Skin epidermis (tissue), 12 donors: Measurements from ENCODE around the gene FAM180B.

Experiments used
- H3K27ac ChIP-seq, 21 experiments: fragments of 200-600 bp; sonication (generic) in 11 of 21; one replicate each; pipeline ENCODE4 v1.5.0; 2020; ENCODE audit warnings: mild to moderate bottlenecking in 3 of 21, inconsistent platforms in 2 of 21, moderate library complexity in 2 of 21
- H3K4me3 ChIP-seq, 7 experiments: fragments of 200-600 bp; sonication (generic) in 2 of 7; one replicate each; pipeline ENCODE4 v1.5.0; 2020; ENCODE audit warnings: inconsistent platforms in 2 of 7, mild to moderate bottlenecking in 2 of 7, moderate library complexity in 1 of 7

FAM180B gene

DNA sequence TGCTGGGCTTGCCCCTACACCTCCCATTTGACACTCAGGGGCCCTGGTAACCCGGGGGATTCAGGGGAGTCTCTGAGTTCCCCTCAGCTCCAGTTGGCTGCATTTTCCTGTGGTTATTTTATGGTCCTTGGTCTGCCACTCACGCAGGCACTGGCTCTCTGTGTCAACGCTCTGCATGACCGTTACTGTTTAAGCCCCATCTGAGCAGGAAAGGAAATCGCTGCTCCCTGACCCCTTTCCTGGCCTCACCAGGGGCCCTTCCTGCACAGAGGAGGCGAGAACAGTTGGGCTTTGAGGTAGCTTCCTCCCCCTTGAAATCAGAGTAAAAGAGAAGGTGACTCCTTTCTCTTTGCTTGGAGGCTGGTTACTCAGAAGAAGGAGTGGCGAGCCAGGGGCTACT lies 5.3 kb downstream of the FAM180B start:
- H3K4me3 ChIP-seq: no peak overlapping the region
- H3K27ac ChIP-seq: no peak overlapping the region

GRCh38 chr11:47592251-47592650 lies 5.8 kb downstream of the FAM180B start:
- Histone ChIP-seq H3K27ac (no peak overlapping the region), H3K4me3 (no peak overlapping the region)

DNA sequence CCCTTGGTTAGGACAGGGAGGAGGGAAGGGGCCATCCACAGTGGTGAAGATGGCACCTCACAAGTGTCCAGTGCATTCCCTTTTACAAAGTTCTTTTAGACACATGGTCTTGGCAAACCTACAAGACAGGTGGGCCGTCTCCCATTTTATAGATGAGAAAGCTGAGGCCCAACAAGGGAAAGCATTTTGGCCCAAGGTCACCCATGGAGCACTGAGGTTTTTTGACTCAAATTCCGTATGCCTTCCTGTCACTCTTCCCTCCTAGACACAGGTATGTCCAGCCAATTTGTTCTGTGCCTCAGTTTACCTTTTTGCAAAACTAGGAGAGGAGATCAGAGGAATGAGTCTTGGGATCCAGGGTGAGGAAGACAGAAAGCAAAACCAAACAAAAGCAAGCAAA lies 6.5 kb downstream of the FAM180B start:
- Histone ChIP-seq H3K27ac (no peak overlapping the region), H3K4me3 (no peak overlapping the region)

DNA sequence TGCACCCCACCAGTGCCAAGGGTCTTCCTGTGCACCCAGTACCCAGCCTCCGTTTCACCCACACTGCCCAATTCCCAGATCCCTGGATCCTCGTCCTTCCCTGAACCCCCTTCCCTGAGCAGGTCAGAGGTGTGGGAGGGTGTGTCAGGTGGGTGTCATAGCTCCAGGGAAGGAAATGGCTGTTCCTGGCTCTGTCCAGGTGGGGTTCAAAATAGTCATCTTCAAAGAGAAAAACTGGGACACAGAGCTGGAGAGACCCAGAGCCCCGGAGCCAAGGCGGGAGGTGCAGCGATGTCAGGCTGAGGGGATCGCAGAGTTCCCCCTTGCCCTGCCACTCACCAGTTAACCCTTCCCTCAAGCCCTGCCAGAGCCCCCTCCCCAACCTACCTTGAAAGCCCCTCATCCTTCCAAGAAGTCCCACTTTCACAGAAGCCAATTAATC lies 7.0 kb downstream of the FAM180B start:
- Histone ChIP-seq H3K4me3 (peak overlapping the region in 3 of 7 experiments; percentile 7 to 34 (median 26)), H3K27ac (peak overlapping the region in 1 of 21 experiments; percentile 21)

- H3K27ac ChIP-seq: peak within 1 kb of the TSS in 1 of 21 experiments; percentile 21
- H3K4me3 ChIP-seq: peak within 1 kb of the TSS in 3 of 7 experiments; percentile 7 to 34 (median 26)
Measured at GRCh38 chr11:47593934-47594855, 7.7 kb downstream of the FAM180B start, which contains the start of gene C1QTNF4. Gene C1QTNF4, minus strand, starts transcription at chr11:47594411. Its CDS starts 3,601 bp downstream, at chr11:47590810.

DNA sequence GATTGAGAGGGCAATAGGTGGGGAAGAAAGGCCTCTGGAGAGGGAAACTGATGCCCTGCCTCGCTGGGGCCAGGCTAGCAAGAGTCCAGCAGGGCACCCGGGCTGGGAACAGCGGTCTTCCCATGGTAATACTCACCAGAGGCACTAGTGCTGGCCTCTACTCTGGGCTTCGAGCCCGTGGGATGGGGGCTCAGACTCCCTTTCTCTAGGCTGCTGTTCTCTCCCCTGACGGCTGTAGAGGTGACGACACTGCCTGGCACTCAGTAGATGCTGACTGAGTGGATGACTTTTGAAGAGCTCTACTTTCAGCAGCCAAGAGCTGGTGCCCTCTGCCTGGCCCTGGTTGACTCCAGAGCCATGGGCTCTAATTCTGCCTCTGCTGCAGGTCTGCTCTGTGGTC lies 8.6 kb downstream of the FAM180B start:
- H3K27ac ChIP-seq: no peak overlapping the region
- no peak overlapping the region for H3K4me3 ChIP-seq

- Histone ChIP-seq H3K27ac (no peak overlapping the region), H3K4me3 (no peak overlapping the region)
Measured at GRCh38 chr11:47595967-47596366, 9.5 kb downstream of the FAM180B start.

- no peak overlapping the region for H3K27ac ChIP-seq
Measured at GRCh38 chr11:47599902-47600301, 13.4 kb downstream of the FAM180B start.

GRCh38 chr11:47603295-47603694 lies 16.8 kb downstream of the FAM180B start:
- Histone ChIP-seq H3K4me3 (no peak overlapping the region), H3K27ac (no peak overlapping the region)

More at GRCh38 chr11:47599902-47600301, 13.4 kb downstream of the FAM180B start:
- no peak overlapping the region for H3K4me3 ChIP-seq

DNA sequence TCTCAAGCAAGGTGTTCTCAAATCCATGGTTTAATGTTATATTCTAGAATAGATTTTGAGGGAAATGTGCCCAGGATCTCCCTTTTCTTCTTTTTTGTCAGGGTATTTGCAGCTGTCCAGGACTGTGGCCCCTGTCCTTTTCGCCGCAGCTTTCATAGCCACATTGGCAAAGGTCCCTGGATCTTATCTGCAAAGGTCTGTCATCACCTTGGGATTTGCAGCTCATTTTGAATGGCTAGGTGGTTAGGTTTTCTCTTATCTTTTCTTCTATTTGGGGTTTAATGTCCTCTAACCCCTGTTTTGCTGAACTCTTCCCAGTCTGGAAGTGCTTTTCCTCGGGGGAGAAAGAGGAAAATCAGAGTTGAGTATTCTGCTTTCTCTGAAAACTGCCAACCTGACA lies 19.4 kb downstream of the FAM180B start:
- H3K27ac ChIP-seq: peak overlapping the region in 1 of 21 experiments; percentile 49

GRCh38 chr11:47606731-47607130 lies 20.3 kb downstream of the FAM180B start:
- Histone ChIP-seq H3K4me3 (no peak overlapping the region), H3K27ac (peak overlapping the region in 14 of 21 experiments; percentile 1 to 67 (median 40))

More for the DNA sequence above, 19.4 kb downstream of the FAM180B start:
- no peak overlapping the region for H3K4me3 ChIP-seq

GRCh38 chr11:47607380-47607779 lies 20.9 kb downstream of the FAM180B start:
- Histone ChIP-seq H3K4me3 (no peak overlapping the region), H3K27ac (peak overlapping the region in 10 of 21 experiments; percentile 1 to 67 (median 36))

DNA sequence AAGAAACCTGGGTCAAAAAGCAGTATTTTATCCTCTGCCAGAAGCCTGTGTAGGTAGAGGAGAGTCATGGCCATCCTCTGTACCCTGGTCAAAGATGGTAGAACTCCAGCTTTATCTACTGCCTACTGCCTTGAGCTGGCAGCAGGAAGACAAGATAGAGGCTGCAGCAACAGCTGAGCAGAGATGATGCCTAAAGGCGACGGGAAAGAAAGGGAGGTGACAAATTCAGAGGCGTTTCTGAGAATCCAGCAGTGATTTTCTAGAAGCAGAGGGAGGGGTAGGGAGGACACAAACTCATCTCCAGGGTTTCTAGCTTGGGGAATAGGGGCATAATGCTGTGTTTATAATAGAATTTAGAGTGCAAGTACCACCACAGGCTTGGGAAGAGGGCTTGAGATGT lies 23.2 kb downstream of the FAM180B start:
- Histone ChIP-seq H3K27ac (peak overlapping the region in 1 of 21 experiments; percentile 23), H3K4me3 (no peak overlapping the region)

DNA sequence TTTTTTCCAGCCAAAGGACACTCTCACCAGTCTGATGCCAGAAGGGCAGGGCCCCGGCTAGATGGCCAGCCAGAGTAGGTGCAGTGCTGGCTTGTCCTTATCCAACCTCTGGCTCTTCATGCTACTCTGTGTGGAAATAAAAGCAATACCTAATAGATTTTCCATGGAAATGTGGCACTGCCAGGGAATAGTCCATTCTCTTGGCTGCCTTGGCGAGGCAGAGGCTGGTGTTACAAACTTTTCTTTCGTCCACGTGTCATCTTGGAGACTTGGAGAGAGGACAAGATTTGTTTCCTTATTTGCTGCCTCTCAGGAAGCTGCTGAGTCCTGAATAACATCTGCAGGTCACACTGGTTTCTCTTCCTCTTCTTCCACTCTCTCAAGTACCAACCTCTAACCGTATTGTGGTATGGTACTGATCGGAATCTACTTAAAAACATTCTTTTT lies 24.9 kb downstream of the FAM180B start:
- Histone ChIP-seq H3K27ac (peak overlapping the region in 8 of 21 experiments; percentile 7 to 76 (median 43)), H3K4me3 (no peak overlapping the region)

DNA sequence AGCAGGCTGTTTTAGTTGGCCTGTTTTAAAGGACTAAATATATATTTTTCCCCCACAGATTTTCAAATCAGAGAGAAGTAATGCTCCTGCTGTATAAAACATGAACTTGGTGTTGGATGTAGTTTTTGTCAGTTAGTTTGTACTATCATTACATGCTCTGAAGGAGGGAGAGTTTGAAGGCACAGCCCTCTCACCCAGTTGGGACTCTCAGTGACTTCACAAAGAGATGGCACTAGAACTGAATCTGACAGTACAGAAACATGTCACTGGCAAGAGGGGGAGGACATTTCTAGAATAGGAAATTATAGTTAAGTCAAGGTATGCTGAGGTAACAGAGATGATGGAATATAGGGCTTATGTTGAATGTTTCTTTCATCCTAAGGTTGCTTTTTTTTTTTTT lies 28.8 kb downstream of the FAM180B start:
- Histone ChIP-seq H3K4me3 (no peak overlapping the region), H3K27ac (no peak overlapping the region)

DNA sequence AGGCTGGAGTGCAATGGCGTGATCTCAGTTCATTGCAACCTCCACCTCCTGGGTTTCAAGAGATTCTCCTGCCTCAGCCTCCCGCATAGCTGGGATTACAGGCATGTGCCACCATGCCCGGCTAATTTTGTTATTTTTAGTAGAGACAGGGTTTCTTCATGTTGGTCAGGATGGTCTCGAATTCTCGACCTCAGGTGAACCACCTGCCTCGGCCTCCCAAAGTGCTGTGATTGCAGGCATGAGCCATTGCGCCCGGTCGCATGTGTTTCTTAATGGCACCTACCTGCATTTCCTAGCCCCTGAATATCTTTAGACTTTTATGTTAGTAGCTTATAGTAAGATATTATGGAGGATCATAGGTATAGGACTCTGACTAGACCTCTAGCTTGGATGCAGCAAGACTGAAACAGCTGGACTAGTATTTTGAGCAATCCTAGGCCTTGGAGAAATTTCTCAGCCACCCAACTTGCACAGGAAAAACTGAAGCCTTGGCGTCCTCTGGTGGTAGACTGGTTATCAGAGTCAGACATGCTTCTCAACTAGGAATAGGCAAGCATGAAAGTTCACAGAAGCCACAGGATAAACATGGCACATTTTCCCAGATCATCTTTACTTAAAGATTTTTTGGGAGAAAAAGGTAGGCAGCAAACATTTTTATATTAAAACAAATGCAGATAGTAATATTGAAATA lies 30.4 kb downstream of the FAM180B start:
- Histone ChIP-seq H3K27ac (peak overlapping the region in 4 of 21 experiments; percentile 15 to 45 (median 30)), H3K4me3 (no peak overlapping the region)

DNA sequence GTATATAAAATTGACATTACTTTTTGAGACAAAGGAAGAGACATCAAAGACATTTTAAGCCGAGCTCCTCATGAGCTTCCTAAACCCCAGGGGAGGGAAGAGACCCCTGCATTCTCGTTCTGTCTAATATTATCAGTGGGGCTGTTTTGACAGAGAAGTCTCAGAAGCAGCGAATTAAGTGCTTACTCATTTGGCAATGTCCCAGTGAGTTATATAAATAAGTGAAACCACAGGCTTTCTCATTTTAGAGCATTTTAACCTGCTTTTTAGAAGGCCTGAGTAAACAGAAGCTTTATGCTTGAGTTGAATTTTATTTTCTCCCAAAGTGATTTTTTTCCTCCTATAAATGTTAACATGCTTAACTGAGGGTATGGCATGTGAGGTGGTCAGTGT lies 30.9 kb downstream of the FAM180B start:
- Histone ChIP-seq H3K4me3 (no peak overlapping the region), H3K27ac (peak overlapping the region in 6 of 21 experiments; percentile 10 to 45 (median 26))

DNA sequence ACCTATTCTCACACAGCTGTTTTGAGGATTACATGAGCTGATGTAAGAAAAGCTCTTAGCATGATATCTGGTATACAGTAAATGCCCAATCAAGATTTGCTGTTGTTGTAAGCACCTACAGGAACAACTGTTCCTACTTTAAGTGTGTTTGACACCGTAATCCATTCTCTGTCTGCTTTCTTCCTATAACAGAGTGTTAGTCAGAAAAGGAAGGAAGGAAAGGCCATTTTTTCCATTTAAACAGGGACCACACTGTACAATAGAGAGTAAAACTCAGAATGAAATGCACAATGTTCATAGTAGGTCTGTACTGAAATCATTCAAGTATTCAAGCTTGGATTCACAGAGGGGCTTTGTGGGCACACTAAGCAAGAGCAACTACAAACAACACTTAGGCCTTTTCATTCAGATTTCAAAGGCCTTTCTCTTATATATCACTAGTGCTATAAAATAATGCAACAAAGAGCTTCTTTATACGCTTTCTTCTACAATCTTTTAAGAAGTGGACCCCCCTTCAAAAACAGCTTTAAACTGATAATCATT lies 34.4 kb downstream of the FAM180B start:
- H3K27ac ChIP-seq: peak overlapping the region in 2 of 21 experiments; percentile 42 to 45

GRCh38 chr11:47626234-47626633 lies 39.8 kb downstream of the FAM180B start:
- no peak overlapping the region for H3K27ac ChIP-seq
- H3K4me3 ChIP-seq: no peak overlapping the region

More for the DNA sequence above, 34.4 kb downstream of the FAM180B start:
- no peak overlapping the region for H3K4me3 ChIP-seq

GRCh38 chr11:47628026-47628425 lies 41.5 kb downstream of the FAM180B start:
- H3K27ac ChIP-seq: no peak overlapping the region
- no peak overlapping the region for H3K4me3 ChIP-seq
